ENCODE measurements around the gene CD248. TPM values are rescaled to one million over a fixed set of nuclear protein-coding genes. Genes with fewer than 3 reads are reported as not detected.
A peak's percentile ranks its signal among the peaks of the same experiment; 100 is the strongest.

Gene CD248
- total and polyA plus RNA-seq, 2 donors (not counting 1 experiment from before 2014, with no cell fraction given): 0.40 to 0.96 TPM

DNA sequence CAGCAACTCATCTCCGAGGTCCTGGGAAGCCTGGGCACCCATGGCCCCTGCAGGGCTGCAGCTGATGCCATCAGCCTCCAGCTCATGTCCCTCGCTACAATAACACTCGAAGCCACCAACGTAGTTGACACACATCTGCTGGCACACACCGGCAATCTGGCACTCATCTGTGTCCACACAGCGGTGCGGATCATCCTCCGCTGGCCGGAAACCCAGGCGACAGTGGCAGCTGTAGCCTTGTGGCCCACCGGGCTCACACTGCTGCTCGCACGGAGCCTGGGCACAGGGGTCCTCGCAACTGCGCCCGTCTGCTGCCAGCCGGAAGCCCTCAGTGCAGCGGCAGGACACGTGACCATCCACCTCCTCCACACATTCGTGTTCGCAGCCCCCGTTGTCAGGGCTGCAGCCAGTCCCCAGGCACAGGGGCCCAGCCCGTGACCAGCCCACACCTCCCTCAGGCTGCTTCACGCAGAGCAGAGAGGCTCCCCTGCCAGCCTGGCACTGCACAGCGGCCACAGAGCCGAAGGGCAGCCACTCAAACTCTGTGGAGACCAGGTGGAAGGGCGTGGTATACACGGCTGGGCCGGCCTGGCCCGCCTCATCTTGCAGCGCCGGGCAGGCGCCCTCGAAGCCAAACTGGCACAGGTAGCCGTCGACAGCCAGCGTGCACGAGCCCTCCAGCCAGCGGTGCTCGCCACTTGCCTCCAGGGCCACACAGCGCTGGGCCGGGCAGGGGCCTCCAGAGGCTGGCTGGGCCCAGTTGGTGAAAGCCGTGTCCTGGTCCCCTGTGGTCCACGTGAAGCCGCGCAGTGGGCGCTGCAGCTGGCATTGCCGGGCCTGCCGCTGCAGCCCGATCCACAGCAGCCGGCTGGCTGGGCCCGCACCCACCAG, 678 bp downstream of the CD248 start:
- no peak for ATAC-seq (ENCODE audit: low read depth)
- Histone ChIP-seq H3K4me1 (ENCODE audit: control insufficient read depth in 2 of 2, insufficient read depth in 2 of 2, low read length in 2 of 2) (peaks cover 35 to 46% of the 10 kb centered on the region in 2 donors), H3K27ac (ENCODE audit: low read length in 2 of 2) (no peak overlapping the region), H3K9me3 (ENCODE audit: control extremely low read depth in 1 of 3, control insufficient read depth in 2 of 3, insufficient read depth in 1 of 3, low read length in 2 of 3) (no peaks in the 10 kb centered on the region), H3K9ac (ENCODE audit: low read length) (no peak overlapping the region), H3K27me3 (replicated peaks in 1 of 4; ENCODE audit: control extremely low read depth in 1 of 4, control insufficient read depth in 3 of 4, insufficient read depth in 4 of 4, low read length in 3 of 4) (no peaks in the 10 kb centered on the region), H3K79me2 (ENCODE audit: control insufficient read depth, insufficient read depth, low read length) (no peaks in the 10 kb centered on the region), H3K4me2 (replicated peaks; ENCODE audit: low read depth, low read length, poor library complexity, severe bottlenecking) (peak overlapping the region; percentile 77), H4K20me1 (ENCODE audit: control insufficient read depth, insufficient read depth, low read length, poor library complexity, severe bottlenecking) (no peaks in the 10 kb centered on the region), H2AFZ (ENCODE audit: insufficient read depth, low read depth, low read length, poor library complexity, severe bottlenecking) (peak overlapping the region; percentile 50), H3K4me3 (ENCODE audit: control extremely low read depth in 1 of 5, extremely low read depth in 1 of 5, insufficient read depth in 1 of 5, low read depth in 2 of 5, low read length in 4 of 5) (no peak overlapping the region), H3K36me3 (replicated peaks in 1 of 2; ENCODE audit: control extremely low read depth in 1 of 2, control insufficient read depth in 1 of 2, extremely low read depth in 1 of 2, insufficient read depth in 2 of 2, low read length in 1 of 2) (no peaks in the 10 kb centered on the region)
- CTCF ChIA-PET: interaction anchor here (2.0 kb wide), 1 partner anchor 28 kb away, joined by 6 read pairs; no protein-coding TSS in a partner anchor
- intact Hi-C loops (cut with micrococcal nuclease): no loop called here
- Mint-ChIP-seq H3K9me3 (ENCODE audit: insufficient read depth) (no peaks in the 10 kb centered on the region), H3K27me3 (no peaks in the 10 kb centered on the region), H3K27ac (peak overlapping the region; percentile 75), H3K4me1 (peaks cover 53% of the 10 kb centered on the region), H3K4me3 (peak overlapping the region; percentile 54)
- DNase-seq: no peak
- TF ChIP-seq EZH2 (IDR thresholded peaks at IDR 0.05; ENCODE audit: borderline replicate concordance, insufficient read depth, low read depth, low read length, poor library complexity, severe bottlenecking): no peak
- TF ChIP-seq, protein P1, sequence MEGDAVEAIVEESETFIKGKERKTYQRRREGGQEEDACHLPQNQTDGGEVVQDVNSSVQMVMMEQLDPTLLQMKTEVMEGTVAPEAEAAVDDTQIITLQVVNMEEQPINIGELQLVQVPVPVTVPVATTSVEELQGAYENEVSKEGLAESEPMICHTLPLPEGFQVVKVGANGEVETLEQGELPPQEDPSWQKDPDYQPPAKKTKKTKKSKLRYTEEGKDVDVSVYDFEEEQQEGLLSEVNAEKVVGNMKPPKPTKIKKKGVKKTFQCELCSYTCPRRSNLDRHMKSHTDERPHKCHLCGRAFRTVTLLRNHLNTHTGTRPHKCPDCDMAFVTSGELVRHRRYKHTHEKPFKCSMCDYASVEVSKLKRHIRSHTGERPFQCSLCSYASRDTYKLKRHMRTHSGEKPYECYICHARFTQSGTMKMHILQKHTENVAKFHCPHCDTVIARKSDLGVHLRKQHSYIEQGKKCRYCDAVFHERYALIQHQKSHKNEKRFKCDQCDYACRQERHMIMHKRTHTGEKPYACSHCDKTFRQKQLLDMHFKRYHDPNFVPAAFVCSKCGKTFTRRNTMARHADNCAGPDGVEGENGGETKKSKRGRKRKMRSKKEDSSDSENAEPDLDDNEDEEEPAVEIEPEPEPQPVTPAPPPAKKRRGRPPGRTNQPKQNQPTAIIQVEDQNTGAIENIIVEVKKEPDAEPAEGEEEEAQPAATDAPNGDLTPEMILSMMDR (IDR thresholded peaks at IDR 0.05): no peak
- POLR2A ChIA-PET: interaction anchor here (0.6 to 0.8 kb wide), 5 partner anchors 29 to 441 kb away, joined by 3 to 7 read pairs (median 4); no protein-coding TSS in a partner anchor
- WGBS (ENCODE audit: insufficient coverage): 92% methylated on average over 52 of the region's 52 CpGs

DNA sequence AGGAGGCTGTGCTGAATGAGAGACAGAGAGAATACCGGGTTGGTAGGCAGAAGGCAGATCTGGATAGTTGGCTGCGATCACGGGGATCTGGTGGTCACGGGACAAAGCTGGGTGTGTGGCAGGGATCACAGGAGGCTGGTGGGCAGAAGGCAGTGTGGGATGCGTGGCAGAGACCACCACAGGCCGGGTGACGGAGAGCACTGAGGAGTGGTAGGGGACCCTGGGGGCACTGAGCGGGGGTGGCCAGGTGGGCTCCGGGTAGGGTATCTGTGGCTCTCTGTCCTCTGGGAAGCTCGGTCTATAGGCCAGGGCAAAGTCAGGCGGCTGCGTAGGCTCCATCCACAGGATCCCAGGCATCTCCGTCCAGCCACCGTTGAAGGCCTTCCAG, 1.4 kb downstream of the CD248 start:
- no peak overlapping the region for H3K4me3 ChIP-seq (ENCODE audit: control extremely low read depth in 1 of 5, extremely low read depth in 1 of 5, insufficient read depth in 1 of 5, low read depth in 2 of 5, low read length in 4 of 5)
- Mint-ChIP-seq H3K27me3 (no peaks in the 10 kb centered on the region), H3K4me3 (peak overlapping the region; percentile 54), H3K4me1 (peaks cover 53% of the 10 kb centered on the region), H3K27ac (peak overlapping the region; percentile 75), H3K9me3 (ENCODE audit: insufficient read depth) (no peaks in the 10 kb centered on the region)
- no peak for DNase-seq
- no peak overlapping the region for H3K4me2 ChIP-seq (replicated peaks; ENCODE audit: low read depth, low read length, poor library complexity, severe bottlenecking)
- no peaks in the 10 kb centered on the region for H4K20me1 ChIP-seq (ENCODE audit: control insufficient read depth, insufficient read depth, low read length, poor library complexity, severe bottlenecking)
- H3K9ac ChIP-seq (ENCODE audit: low read length): no peak overlapping the region
- no peaks in the 10 kb centered on the region for H3K27me3 ChIP-seq (replicated peaks in 1 of 4; ENCODE audit: control extremely low read depth in 1 of 4, control insufficient read depth in 3 of 4, insufficient read depth in 4 of 4, low read length in 3 of 4)
- no peak for ATAC-seq (ENCODE audit: low read depth)
- H3K4me1 ChIP-seq (ENCODE audit: control insufficient read depth in 2 of 2, insufficient read depth in 2 of 2, low read length in 2 of 2): peaks cover 35 to 46% of the 10 kb centered on the region in 2 donors
- CTCF ChIA-PET: no interaction called here
- H3K79me2 ChIP-seq (ENCODE audit: control insufficient read depth, insufficient read depth, low read length): no peaks in the 10 kb centered on the region
- no peak overlapping the region for H3K27ac ChIP-seq (ENCODE audit: low read length in 2 of 2)
- no peaks in the 10 kb centered on the region for H3K9me3 ChIP-seq (ENCODE audit: control extremely low read depth in 1 of 3, control insufficient read depth in 2 of 3, insufficient read depth in 1 of 3, low read length in 2 of 3)
- POLR2A ChIA-PET: no interaction called here
- TF ChIP-seq EZH2 (IDR thresholded peaks at IDR 0.05; ENCODE audit: borderline replicate concordance, insufficient read depth, low read depth, low read length, poor library complexity, severe bottlenecking): no peak
- TF ChIP-seq, protein P1 (IDR thresholded peaks at IDR 0.05): no peak
- no peaks in the 10 kb centered on the region for H3K36me3 ChIP-seq (replicated peaks in 1 of 2; ENCODE audit: control extremely low read depth in 1 of 2, control insufficient read depth in 1 of 2, extremely low read depth in 1 of 2, insufficient read depth in 2 of 2, low read length in 1 of 2)
- intact Hi-C loops (cut with micrococcal nuclease): no loop called here
- WGBS (ENCODE audit: insufficient coverage): 95% methylated on average over 14 of the region's 14 CpGs
- no peak overlapping the region for H2AFZ ChIP-seq (ENCODE audit: insufficient read depth, low read depth, low read length, poor library complexity, severe bottlenecking)
